Type B pancreatic cell (in vitro differentiated cells): Measurements from ENCODE around the gene GNB1. TPM values are rescaled to one million over a fixed set of nuclear protein-coding genes. Genes with fewer than 3 reads are reported as not detected.

Source experiments
- DNase-seq: peaks from one replicate; pipeline ENCODE4 v3.0.0; 2021; ENCODE audit warnings: mixed read lengths; ENCODE audit not compliant: unreplicated experiment; ENCODE audit errors: extremely low spot score
- H3K27ac Mint-ChIP-seq: 2 replicates; pipeline ENCODE4 v1.8.0; 2021; ENCODE audit warnings: mild to moderate bottlenecking, mixed read lengths
- H3K27me3 Mint-ChIP-seq: 2 replicates; pipeline ENCODE4 v1.8.0; 2021; ENCODE audit warnings: mixed read lengths
- H3K36me3 Mint-ChIP-seq: 2 replicates; pipeline ENCODE4 v1.8.0; 2021; ENCODE audit warnings: mixed read lengths
- H3K4me1 Mint-ChIP-seq: one replicate; pipeline ENCODE4 v1.8.0; 2021; ENCODE audit warnings: mixed read lengths; ENCODE audit not compliant: unreplicated experiment
- H3K4me3 Mint-ChIP-seq: 2 replicates; pipeline ENCODE4 v1.8.0; 2021; ENCODE audit warnings: mild to moderate bottlenecking, mixed read lengths
- H3K9me3 Mint-ChIP-seq: 2 replicates; pipeline ENCODE4 v1.8.0; 2021; ENCODE audit warnings: mixed read lengths
- total RNA-seq: library from RNA; stranded (reverse); gene quantifications from 2 replicates; pipeline ENCODE4 v1.2.1, GENCODE V29; 2021; ENCODE audit warnings: low replicate concordance
- TF ChIP-seq, protein P1 (sequence below): fragments of 200-600 bp; sonication (generic); conservative IDR thresholded peaks from 2 replicates; pipeline ENCODE4 v1.5.0; 2021; ENCODE audit warnings: antibody characterized with exemption, mild to moderate bottlenecking

GNB1 gene
- total RNA-seq, 1 donor from 2014 or later, result 297 TPM

DNA sequence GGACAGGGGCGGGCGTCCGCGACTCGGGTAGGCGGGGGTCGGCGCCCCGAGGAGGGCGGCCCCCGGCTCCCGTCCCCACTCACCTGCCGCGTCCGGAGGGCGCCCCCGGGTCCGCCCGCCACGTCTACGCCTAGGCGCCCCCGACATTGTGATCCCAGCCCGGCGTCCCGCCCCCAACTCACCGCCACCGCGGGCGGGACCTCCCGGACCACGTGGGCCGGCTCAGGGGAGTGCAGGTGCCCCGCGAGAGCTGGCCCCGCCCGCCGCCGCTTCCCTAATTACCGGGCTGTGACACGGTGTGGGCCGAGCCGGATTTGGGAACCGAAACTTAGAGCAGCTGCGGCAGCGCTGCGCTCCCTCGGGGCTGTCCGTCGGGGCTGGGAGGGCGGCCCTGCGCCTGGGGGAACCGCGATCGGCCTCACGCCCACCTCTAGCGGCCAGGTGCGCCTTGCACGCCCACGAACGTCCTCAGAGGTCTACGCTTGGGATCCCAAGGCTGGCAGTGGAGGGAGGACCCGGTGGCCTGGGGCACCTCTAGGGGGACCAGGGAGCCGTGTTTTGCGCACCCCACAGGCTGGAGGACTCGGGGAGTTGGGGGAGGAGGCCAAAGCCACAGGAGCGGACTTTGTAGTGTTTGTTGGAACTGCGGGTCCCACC, 112.1 kb downstream of the GNB1 start:
- H3K27ac Mint-ChIP-seq, result peak overlapping the region; percentile 92
- no peaks in the 10 kb centered on the region for H3K27me3 Mint-ChIP-seq
- no peaks in the 10 kb centered on the region for H3K36me3 Mint-ChIP-seq
- DNase-seq, result no peak
- H3K9me3 Mint-ChIP-seq, result no peaks in the 10 kb centered on the region
- peak overlapping the region; percentile 88 for H3K4me3 Mint-ChIP-seq
- TF ChIP-seq, protein P1, sequence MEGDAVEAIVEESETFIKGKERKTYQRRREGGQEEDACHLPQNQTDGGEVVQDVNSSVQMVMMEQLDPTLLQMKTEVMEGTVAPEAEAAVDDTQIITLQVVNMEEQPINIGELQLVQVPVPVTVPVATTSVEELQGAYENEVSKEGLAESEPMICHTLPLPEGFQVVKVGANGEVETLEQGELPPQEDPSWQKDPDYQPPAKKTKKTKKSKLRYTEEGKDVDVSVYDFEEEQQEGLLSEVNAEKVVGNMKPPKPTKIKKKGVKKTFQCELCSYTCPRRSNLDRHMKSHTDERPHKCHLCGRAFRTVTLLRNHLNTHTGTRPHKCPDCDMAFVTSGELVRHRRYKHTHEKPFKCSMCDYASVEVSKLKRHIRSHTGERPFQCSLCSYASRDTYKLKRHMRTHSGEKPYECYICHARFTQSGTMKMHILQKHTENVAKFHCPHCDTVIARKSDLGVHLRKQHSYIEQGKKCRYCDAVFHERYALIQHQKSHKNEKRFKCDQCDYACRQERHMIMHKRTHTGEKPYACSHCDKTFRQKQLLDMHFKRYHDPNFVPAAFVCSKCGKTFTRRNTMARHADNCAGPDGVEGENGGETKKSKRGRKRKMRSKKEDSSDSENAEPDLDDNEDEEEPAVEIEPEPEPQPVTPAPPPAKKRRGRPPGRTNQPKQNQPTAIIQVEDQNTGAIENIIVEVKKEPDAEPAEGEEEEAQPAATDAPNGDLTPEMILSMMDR, result peak; percentile 56
- H3K4me1 Mint-ChIP-seq, result peaks cover 25% of the 10 kb centered on the region

DNA sequence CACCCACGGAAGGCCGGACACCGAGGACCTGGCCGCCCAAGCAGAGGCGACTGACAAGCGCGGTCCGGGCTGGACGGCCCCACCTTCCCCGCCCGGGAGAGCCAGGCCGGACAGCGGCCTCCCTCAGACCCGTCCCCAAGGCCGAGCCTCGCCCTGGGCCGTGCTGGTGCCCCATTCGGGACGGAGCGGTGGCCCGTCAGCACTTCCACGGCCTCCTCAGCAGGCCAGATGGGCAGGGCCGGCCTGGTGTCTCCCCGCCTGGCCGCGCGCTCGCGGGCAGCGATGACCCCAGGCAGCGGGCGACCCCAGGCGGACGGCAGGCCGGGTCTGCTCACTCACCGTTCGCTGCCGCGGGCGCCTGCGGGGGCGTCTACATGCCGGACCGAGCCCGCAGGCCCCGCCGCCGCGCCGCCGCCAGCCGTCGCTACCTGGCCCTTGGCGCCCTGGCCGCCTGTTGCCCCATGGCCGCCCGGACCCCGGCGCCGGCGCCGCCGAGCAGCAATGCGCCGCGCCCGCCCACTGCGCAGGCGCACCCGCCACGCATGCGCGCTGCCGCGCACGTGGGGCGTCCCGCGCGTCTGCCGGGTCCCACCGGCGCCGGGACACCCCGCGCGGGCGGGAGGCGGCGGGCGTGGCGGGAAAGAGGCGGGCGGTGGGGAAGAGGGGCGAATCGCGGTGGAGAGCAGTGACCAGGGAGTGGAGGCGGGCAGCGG, 112.8 kb downstream of the GNB1 start, which contains the start of gene NADK:
TSS of gene NADK (minus strand) at position 521 of the 713 bp plus-strand sequence. CDS start 13,064 bp downstream, outside the sequence.
- no peaks in the 10 kb centered on the region for H3K9me3 Mint-ChIP-seq
- TF ChIP-seq, protein P1, result no peak
- peaks cover 22% of the 10 kb centered on the region for H3K4me1 Mint-ChIP-seq
- H3K4me3 Mint-ChIP-seq, result peak within 1 kb of the TSS; percentile 91
- DNase-seq, result peak; percentile 84
- no peaks in the 10 kb centered on the region for H3K27me3 Mint-ChIP-seq
- no peaks in the 10 kb centered on the region for H3K36me3 Mint-ChIP-seq
- peak within 1 kb of the TSS; percentile 92 for H3K27ac Mint-ChIP-seq

DNA sequence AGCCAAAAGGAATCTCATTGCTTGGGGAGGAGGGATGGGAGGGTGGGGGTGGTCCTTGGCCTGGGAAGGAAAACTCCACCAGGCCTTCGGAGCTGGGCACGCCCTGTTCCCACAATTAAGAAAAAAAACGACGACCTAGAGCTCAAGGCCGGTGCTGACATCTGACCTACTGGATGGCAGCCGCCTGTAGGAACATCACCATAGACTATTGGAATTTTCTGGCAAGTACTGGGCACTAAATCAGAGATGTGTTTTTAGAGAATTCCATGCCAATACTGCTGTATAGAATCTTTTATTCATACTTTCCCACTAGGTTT, 113.3 kb downstream of the GNB1 start:
- H3K4me3 Mint-ChIP-seq, result peak overlapping the region; percentile 91
- TF ChIP-seq, protein P1, result no peak
- H3K27me3 Mint-ChIP-seq, result no peaks in the 10 kb centered on the region
- H3K4me1 Mint-ChIP-seq, result peaks cover 20% of the 10 kb centered on the region
- no peak for DNase-seq
- peaks cover 2% of the 10 kb centered on the region for H3K36me3 Mint-ChIP-seq
- H3K9me3 Mint-ChIP-seq, result no peaks in the 10 kb centered on the region
- H3K27ac Mint-ChIP-seq, result peak overlapping the region; percentile 81

DNA sequence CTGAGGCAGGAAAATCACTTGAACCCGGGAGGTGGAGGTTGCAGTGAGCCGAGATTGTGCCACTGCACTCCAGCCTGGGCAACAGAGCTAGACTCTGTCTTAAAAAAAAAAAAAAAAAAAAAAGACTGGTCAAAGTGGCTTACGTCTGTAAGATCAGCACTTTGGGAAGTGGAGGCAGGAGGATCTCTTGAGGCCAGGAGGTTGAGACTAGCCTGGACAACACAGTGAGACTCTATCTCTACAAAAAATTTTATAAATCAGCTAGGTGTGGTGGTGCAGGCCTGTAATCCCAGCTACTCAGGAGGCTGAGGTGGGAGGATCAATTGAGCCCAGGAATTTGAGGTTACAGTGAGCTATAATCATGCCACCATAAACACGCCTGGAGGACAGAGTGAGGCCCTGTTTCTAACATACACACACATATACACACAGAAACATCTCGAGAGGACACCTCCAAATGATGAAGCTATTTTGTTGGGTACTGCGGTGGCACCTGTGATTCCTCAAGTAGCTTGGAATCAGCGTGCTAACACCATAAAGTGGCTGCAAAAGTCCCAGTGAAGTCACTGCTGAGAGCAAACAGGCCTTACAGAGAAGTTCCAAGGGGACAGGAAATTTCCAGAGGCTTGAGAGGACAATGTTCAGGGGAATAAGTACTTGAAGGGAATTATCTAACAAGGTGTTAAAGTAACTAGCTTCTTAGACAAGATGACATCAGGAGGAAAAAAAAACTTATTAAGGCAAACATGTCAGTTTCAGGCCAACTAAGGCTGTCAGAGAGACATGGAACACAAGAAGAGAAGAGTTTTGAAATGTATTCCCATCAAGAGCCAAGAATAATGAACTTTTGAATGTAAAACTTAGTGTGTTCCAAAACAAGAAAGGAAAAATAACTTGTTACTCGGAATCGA, 114.0 kb downstream of the GNB1 start:
- H3K27me3 Mint-ChIP-seq, result no peaks in the 10 kb centered on the region
- H3K4me1 Mint-ChIP-seq, result peaks cover 20% of the 10 kb centered on the region
- no peak for DNase-seq
- TF ChIP-seq, protein P1, result no peak
- H3K27ac Mint-ChIP-seq, result peak overlapping the region; percentile 81
- H3K4me3 Mint-ChIP-seq, result peak overlapping the region; percentile 91
- no peaks in the 10 kb centered on the region for H3K9me3 Mint-ChIP-seq
- H3K36me3 Mint-ChIP-seq, result peaks cover 8% of the 10 kb centered on the region

DNA sequence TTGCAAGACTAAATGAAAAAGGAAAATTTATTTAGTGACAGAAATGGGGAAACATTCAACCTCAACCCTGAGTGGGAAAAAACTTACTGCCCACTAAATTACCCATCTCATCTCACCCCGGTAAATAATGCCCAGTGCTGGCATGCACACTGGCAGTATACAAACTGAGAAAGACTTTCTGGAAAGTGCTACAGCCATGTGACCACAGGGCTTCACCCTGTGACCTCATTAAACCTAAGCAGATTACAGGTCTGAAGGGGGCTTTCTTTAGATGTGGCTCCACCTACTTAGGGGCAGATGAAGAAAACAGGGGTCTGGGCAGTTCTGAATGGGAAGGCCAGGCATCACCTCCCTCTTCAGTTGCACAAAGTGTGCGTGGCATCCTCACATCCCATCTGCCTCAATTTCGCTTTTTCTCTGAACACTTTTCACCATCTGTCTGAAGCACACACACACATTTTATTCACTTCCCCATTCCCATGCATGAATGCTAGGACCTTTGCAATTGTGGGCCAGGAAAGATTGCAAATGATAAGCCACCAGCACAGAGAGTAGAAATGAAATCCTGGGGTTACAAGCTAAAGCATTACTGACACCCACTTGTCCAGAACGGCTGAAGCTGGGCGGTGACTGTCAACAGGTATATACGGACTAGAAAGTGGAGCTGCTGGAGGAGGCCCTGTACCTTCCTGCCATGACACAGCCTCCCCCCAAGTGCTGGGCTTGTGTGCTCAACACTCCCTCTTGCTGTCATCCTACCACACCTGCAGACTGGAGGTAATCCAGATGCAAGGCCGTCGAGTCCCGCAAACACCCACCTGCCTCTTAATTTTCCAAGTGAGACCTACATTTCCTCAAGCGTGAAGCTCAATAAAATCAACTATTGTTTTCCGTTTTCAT, 115.3 kb downstream of the GNB1 start:
- Mint-ChIP-seq H3K4me1 (peaks cover 20% of the 10 kb centered on the region), H3K9me3 (peaks cover 5% of the 10 kb centered on the region), H3K4me3 (peak overlapping the region; percentile 71), H3K27ac (peak overlapping the region; percentile 17), H3K27me3 (no peaks in the 10 kb centered on the region), H3K36me3 (peaks cover 14% of the 10 kb centered on the region)
- DNase-seq, result no peak
- TF ChIP-seq, protein P1, result no peak
